H1 (cell line): ENCODE data around the gene FBXO44.

Source experiments
- ATF3 ChIP-seq: IDR thresholded peaks from 2 replicates; pipeline ENCODE4 v1.6.1; 2011; ENCODE audit warnings: low read depth, mild to moderate bottlenecking, low read length; ENCODE audit not compliant: insufficient read depth
- BRCA1 ChIP-seq: IDR thresholded peaks from 2 replicates; pipeline ENCODE4 v1.6.1; 2012; ENCODE audit warnings: low read depth, low read length, improper control_type of control experiment
- CTCF ChIP-seq, 3 experiments: IDR thresholded peaks; 1 replicate in 2 of 3; 2 replicates in 1 of 3; pipeline versions ENCODE4 v1.5.1 to v1.6.1; 2011; ENCODE audit warnings: low read length in 3 of 3, mild to moderate bottlenecking in 3 of 3, inconsistent platforms in 2 of 3, low read depth in 1 of 3, moderate library complexity in 1 of 3; ENCODE audit not compliant: insufficient read depth in 1 of 3; ENCODE audit errors: control extremely low read depth in 1 of 3
- HDAC2 ChIP-seq, 2 experiments: fragments of 300-600 bp in 1 of 2; sonication (generic) in 1 of 2; IDR thresholded peaks; 2 replicates each; pipeline ENCODE4 v1.6.1; 2011 to 2012; ENCODE audit warnings: low read depth in 2 of 2, low read length in 2 of 2, mild to moderate bottlenecking in 2 of 2, moderate library complexity in 2 of 2, borderline replicate concordance in 1 of 2, inconsistent platforms in 1 of 2
- JUND ChIP-seq: IDR thresholded peaks from 2 replicates; pipeline ENCODE4 v1.6.1; 2011; ENCODE audit warnings: mild to moderate bottlenecking, improper control_type of control experiment, low read length
- POLR2A ChIP-seq, 2 experiments: IDR thresholded peaks; 1 replicate in 1 of 2; 2 replicates in 1 of 2; pipeline ENCODE4 v1.6.1; 2011; ENCODE audit warnings: low read depth in 2 of 2, low read length in 2 of 2, mild to moderate bottlenecking in 2 of 2; ENCODE audit errors: control extremely low read depth in 1 of 2
- POLR2AphosphoS5 ChIP-seq: IDR thresholded peaks from 2 replicates; pipeline ENCODE4 v1.6.1; 2011; ENCODE audit warnings: low read depth, low read length
- SRF ChIP-seq: IDR thresholded peaks from 2 replicates; pipeline ENCODE4 v1.6.1; 2011; ENCODE audit warnings: mild to moderate bottlenecking, low read depth, low read length, moderate library complexity
- TBP ChIP-seq: IDR thresholded peaks from 2 replicates; pipeline ENCODE4 v1.6.1; 2011; ENCODE audit warnings: low read depth, low read length, improper control_type of control experiment
- TCF12 ChIP-seq: IDR thresholded peaks from 2 replicates; pipeline ENCODE4 v1.6.1; 2011; ENCODE audit warnings: low read depth, mild to moderate bottlenecking, low read length
- TEAD4 ChIP-seq: IDR thresholded peaks from 2 replicates; pipeline ENCODE4 v1.6.1; 2012; ENCODE audit warnings: low read depth, low read length, inconsistent platforms, mixed read lengths

- no peak for TF ChIP-seq TEAD4
- TF ChIP-seq HDAC2 (IDR thresholded peaks at IDR 0.05; ENCODE audit: borderline replicate concordance in 1 of 2, low read depth in 2 of 2, low read length in 2 of 2), result no peak
- no peak for TF ChIP-seq SRF
- TF ChIP-seq ATF3, result no peak
- TF ChIP-seq TBP, result no peak
- no peak for TF ChIP-seq CTCF (IDR thresholded peaks at IDR 0.05; ENCODE audit: control extremely low read depth in 1 of 3, insufficient read depth in 1 of 3, low read depth in 1 of 3, low read length in 3 of 3)
- no peak for TF ChIP-seq JUND
- no peak for TF ChIP-seq BRCA1
- TF ChIP-seq POLR2AphosphoS5, result no peak
- no peak for TF ChIP-seq TCF12
- TF ChIP-seq POLR2A (IDR thresholded peaks at IDR 0.05; ENCODE audit: control extremely low read depth in 1 of 2, low read depth in 2 of 2, low read length in 2 of 2), result no peak
Measured at GRCh38 chr1:11651017-11651416, 3.7 kb upstream of the FBXO44 start.
